DOHH2 (cell line): ENCODE measurements around the gene ZNF473.

Experiments
- H3F3A ChIP-seq: fragments of 200-600 bp; sonication (generic), shearing (Covaris generic); 2 replicates; pipeline ENCODE4 v1.6.0; 2016; ENCODE audit warnings: antibody characterized with exemption, mild to moderate bottlenecking; ENCODE audit not compliant: control insufficient read depth, insufficient read depth
- H3K27ac ChIP-seq: fragments of 200-600 bp; sonication (generic); 2 replicates; pipeline ENCODE4 v1.5.1; 2014; ENCODE audit warnings: low read depth, mild to moderate bottlenecking, low read length, moderate library complexity
- H3K27me3 ChIP-seq: fragments of 200-600 bp; sonication (generic); 2 replicates; pipeline ENCODE4 v1.6.1; 2014; ENCODE audit warnings: mild to moderate bottlenecking, low read length, mixed read lengths; ENCODE audit not compliant: control insufficient read depth
- H3K36me3 ChIP-seq: fragments of 200-600 bp; sonication (generic); 2 replicates; pipeline ENCODE4 v1.6.1; 2014; ENCODE audit warnings: mild to moderate bottlenecking, low read length, moderate library complexity, mixed read lengths; ENCODE audit not compliant: control insufficient read depth
- H3K4me1 ChIP-seq: fragments of 200-600 bp; sonication (generic); 2 replicates; pipeline ENCODE4 v1.6.1; 2014; ENCODE audit warnings: mild to moderate bottlenecking, low read length, mixed read lengths; ENCODE audit not compliant: control insufficient read depth
- H3K4me2 ChIP-seq: fragments of 200-600 bp; sonication (generic); 2 replicates; pipeline ENCODE4 v1.6.0; 2014; ENCODE audit warnings: mild to moderate bottlenecking, low read length, moderate library complexity
- H3K4me3 ChIP-seq: fragments of 200-600 bp; sonication (generic); 2 replicates; pipeline ENCODE4 v1.5.1; 2014; ENCODE audit warnings: mild to moderate bottlenecking, low read length, mixed read lengths
- H3K79me2 ChIP-seq: fragments of 200-600 bp; sonication (generic); 2 replicates; pipeline ENCODE4 v1.6.1; 2014; ENCODE audit warnings: mild to moderate bottlenecking, low read length, mixed read lengths; ENCODE audit not compliant: control insufficient read depth
- H3K9me2 ChIP-seq: fragments of 200-600 bp; sonication (generic); replicated peaks from 2 replicates; pipeline ENCODE4 v1.6.1; 2014; ENCODE audit warnings: mild to moderate bottlenecking, low read length, mixed read lengths; ENCODE audit not compliant: control insufficient read depth
- H3K9me3 ChIP-seq: fragments of 200-600 bp; sonication (generic); 2 replicates; pipeline ENCODE4 v1.6.1; 2014; ENCODE audit warnings: antibody characterized with exemption, low read length, mixed read lengths; ENCODE audit not compliant: control insufficient read depth, insufficient read depth
- H4K20me1 ChIP-seq: fragments of 200-600 bp; sonication (generic); 2 replicates; pipeline ENCODE4 v1.6.0; 2014; ENCODE audit warnings: low read depth, mild to moderate bottlenecking, antibody characterized with exemption, low read length, moderate library complexity; ENCODE audit not compliant: control insufficient read depth, insufficient read depth
- EZH2phosphoT487 ChIP-seq: fragments of 200-600 bp; sonication (generic); IDR thresholded peaks from 2 replicates; pipeline ENCODE4 v1.6.1; 2017; ENCODE audit warnings: borderline replicate concordance, mild to moderate bottlenecking, antibody characterized with exemption, low read length, moderate library complexity, mixed read lengths
- TF ChIP-seq, protein P1 (sequence below): fragments of 200-600 bp; sonication (generic); IDR thresholded peaks from one replicate; pipeline ENCODE4 v1.5.1; 2014; ENCODE audit warnings: antibody characterized with exemption, mild to moderate bottlenecking, low read depth, low read length; ENCODE audit not compliant: poor library complexity, severe bottlenecking

Gene ZNF473

DNA sequence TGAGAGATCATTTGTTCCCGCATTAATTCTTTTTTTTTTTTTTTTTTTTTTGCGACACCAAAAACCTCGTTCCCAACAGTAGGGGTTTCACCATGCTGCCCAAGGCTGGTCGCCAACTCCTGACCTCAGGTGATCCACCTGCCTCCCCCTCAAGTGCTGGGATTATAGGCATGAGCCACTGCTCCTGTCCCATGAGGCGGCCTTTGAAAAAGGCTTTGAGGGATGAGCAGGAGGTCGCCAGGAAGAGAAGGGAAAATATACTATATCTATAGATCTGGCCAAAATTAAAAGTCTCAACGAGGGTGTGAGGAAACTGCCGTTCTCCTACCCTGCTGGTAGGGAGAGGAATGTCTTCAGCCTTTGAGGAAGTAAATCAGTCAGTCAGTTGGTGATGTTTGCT, 26.2 kb downstream of the ZNF473 start:
- Histone ChIP-seq H3K9me3 (no peaks in the 10 kb centered on the region), H3K27ac (no peak overlapping the region), H3K4me2 (no peak overlapping the region), H3K27me3 (peaks cover 2% of the 10 kb centered on the region; the same call in 1 of the 2 replicates), H3K9me2 (no peaks in the 10 kb centered on the region), H3K79me2 (no peaks in the 10 kb centered on the region), H3K4me3 (no peak overlapping the region), H3F3A (no peaks in the 10 kb centered on the region), H3K4me1 (peaks cover 15% of the 10 kb centered on the region), H3K36me3 (peaks cover 16% of the 10 kb centered on the region), H4K20me1 (no peaks in the 10 kb centered on the region)
- TF ChIP-seq, protein P1, sequence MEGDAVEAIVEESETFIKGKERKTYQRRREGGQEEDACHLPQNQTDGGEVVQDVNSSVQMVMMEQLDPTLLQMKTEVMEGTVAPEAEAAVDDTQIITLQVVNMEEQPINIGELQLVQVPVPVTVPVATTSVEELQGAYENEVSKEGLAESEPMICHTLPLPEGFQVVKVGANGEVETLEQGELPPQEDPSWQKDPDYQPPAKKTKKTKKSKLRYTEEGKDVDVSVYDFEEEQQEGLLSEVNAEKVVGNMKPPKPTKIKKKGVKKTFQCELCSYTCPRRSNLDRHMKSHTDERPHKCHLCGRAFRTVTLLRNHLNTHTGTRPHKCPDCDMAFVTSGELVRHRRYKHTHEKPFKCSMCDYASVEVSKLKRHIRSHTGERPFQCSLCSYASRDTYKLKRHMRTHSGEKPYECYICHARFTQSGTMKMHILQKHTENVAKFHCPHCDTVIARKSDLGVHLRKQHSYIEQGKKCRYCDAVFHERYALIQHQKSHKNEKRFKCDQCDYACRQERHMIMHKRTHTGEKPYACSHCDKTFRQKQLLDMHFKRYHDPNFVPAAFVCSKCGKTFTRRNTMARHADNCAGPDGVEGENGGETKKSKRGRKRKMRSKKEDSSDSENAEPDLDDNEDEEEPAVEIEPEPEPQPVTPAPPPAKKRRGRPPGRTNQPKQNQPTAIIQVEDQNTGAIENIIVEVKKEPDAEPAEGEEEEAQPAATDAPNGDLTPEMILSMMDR, result no peak
- TF ChIP-seq EZH2phosphoT487, result no peak

DNA sequence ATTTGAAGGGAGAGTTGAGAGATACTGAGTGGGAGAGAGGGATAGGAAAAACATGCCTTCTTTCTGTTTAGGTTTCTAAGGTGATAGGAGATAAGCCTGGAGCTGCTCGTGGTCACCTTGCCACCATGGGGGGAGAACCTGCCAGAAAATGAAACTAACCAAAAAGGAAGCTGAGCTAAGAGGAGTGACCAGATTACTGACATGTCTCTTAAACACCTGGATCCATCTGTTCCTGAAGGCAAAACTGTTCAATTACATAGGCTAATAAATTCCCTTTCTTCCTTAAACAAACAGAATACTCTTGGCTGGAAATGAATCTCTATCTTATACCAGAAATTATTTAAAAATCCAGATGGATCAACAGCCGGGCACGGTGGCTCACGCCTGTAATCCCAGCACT, 27.3 kb downstream of the ZNF473 start:
- TF ChIP-seq, protein P1, result no peak
- TF ChIP-seq EZH2phosphoT487, result no peak
- Histone ChIP-seq H3K79me2 (no peaks in the 10 kb centered on the region), H3F3A (no peaks in the 10 kb centered on the region), H3K9me3 (peaks cover under 1% of the 10 kb centered on the region; the same call in 1 of the 2 replicates), H3K4me2 (no peak overlapping the region), H3K4me3 (no peak overlapping the region), H4K20me1 (no peaks in the 10 kb centered on the region), H3K36me3 (peaks cover 4% of the 10 kb centered on the region), H3K4me1 (peaks cover 15% of the 10 kb centered on the region), H3K9me2 (no peaks in the 10 kb centered on the region), H3K27ac (no peak overlapping the region), H3K27me3 (peaks cover 2% of the 10 kb centered on the region; the same call in 1 of the 2 replicates)

DNA sequence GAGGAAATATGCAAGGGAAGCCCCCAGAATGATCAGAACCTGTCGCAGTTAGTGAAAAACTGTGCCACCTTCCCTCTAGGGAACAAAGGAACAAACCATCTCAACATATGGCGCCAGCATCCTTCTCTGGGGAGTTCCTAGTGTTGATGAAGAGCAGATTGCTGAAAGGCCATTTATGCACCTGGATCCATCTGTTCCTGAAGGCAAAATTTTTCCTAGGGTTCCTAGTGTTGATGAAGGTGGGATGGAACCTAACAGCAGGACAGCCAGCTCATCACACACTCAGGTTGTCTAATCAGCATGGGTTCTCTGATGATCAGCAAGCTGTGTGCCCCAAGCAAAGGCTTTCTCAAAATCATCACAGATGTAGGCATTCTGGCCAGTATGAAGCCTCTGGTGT, 32.6 kb downstream of the ZNF473 start:
- H3K4me3 ChIP-seq, result no peak overlapping the region

More for the DNA sequence above, 32.6 kb downstream of the ZNF473 start:
- Histone ChIP-seq H3K9me3 (peaks cover 23% of the 10 kb centered on the region), H3K27me3 (no peaks in the 10 kb centered on the region), H3K4me1 (no peaks in the 10 kb centered on the region), H3K27ac (no peak overlapping the region), H3K4me2 (no peak overlapping the region), H4K20me1 (no peaks in the 10 kb centered on the region), H3K9me2 (no peaks in the 10 kb centered on the region), H3F3A (no peaks in the 10 kb centered on the region), H3K79me2 (no peaks in the 10 kb centered on the region), H3K36me3 (no peaks in the 10 kb centered on the region)
- TF ChIP-seq, protein P1, result no peak
- no peak for TF ChIP-seq EZH2phosphoT487
